Tibial nerve (tissue), 3 donors: ENCODE measurements around the gene ICAM5.

Experiments
- POLR2A ChIP-seq, 2 donors: fragments of 450-650 bp; IDR thresholded peaks; one replicate each; pipeline ENCODE4 v1.6.1; 2017; ENCODE audit warnings: antibody characterized with exemption in 2 of 2, mild to moderate bottlenecking in 2 of 2, moderate library complexity in 2 of 2
- TF ChIP-seq, protein P1 (sequence below), 5 experiments: fragments of 200-600 bp in 3 of 5; fragments of 450-650 bp in 2 of 5; sonication (generic) in 3 of 5; IDR thresholded peaks; one replicate each; pipeline ENCODE4 v1.5.1; 2016 to 2019; ENCODE audit warnings: antibody characterized with exemption in 5 of 5, mild to moderate bottlenecking in 3 of 5, moderate library complexity in 2 of 5

DNA sequence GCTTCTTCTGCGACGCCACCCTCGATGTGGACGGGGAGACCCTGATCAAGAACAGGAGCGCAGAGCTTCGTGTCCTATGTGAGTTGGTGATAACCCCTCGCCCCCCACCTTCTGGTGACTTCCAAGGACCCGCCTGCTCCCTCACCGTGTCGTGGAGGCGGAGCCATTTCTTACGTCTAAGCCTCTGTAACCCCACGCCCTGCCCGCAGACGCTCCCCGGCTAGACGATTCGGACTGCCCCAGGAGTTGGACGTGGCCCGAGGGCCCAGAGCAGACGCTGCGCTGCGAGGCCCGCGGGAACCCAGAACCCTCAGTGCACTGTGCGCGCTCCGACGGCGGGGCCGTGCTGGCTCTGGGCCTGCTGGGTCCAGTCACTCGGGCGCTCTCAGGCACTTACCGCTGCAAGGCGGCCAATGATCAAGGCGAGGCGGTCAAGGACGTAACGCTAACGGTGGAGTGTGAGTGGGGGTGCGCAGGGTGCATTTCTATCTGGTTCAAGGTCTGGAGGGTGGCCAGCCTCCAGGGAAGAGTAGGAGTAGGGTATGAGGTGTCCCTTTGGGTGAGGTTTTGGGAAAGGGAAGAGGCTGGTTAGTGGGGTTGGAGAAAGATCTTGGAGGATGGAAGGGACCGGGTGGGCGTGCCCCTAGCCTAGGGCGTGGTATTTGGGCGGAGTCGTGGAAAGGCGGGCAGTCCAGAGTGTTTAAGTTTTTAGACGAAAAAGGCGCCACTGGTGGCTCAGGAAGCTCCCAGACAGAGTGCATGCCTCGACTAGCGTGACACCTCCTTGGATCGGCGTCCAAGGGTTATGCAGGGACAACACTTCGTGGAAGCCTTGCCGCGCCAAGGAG is 3.3 kb downstream of the ICAM5 start:
- TF ChIP-seq, protein P1, sequence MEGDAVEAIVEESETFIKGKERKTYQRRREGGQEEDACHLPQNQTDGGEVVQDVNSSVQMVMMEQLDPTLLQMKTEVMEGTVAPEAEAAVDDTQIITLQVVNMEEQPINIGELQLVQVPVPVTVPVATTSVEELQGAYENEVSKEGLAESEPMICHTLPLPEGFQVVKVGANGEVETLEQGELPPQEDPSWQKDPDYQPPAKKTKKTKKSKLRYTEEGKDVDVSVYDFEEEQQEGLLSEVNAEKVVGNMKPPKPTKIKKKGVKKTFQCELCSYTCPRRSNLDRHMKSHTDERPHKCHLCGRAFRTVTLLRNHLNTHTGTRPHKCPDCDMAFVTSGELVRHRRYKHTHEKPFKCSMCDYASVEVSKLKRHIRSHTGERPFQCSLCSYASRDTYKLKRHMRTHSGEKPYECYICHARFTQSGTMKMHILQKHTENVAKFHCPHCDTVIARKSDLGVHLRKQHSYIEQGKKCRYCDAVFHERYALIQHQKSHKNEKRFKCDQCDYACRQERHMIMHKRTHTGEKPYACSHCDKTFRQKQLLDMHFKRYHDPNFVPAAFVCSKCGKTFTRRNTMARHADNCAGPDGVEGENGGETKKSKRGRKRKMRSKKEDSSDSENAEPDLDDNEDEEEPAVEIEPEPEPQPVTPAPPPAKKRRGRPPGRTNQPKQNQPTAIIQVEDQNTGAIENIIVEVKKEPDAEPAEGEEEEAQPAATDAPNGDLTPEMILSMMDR (IDR thresholded peaks at IDR 0.05) = no peak
- no peak for TF ChIP-seq POLR2A (IDR thresholded peaks at IDR 0.05)
